Stimulated activated CD4-positive, alpha-beta T cell treated with anti-CD3 and anti-CD28 coated beads, Interleukin-2, amount 100 ng/mL, for 24 hours (primary cell): Measurements from ENCODE around the gene POU3F1.
A peak's percentile ranks its signal among the peaks of the same experiment; 100 is the strongest.

Experiments
- DNase-seq, 2 donors: peaks; one replicate each; pipeline ENCODE4 v3.0.0-alpha.2; 2020

The POU3F1 gene

GRCh38 chr1:38000529-38001455 lies 45.8 kb downstream of the POU3F1 start:
- DNase-seq, result no peak

- DNase-seq, result no peak
Measured at GRCh38 chr1:38000233-38000528, 46.4 kb downstream of the POU3F1 start.

- no peak for DNase-seq
Measured at GRCh38 chr1:37999430-38000232, 47.0 kb downstream of the POU3F1 start.

- no peak for DNase-seq
Measured at GRCh38 chr1:37998913-37999429, 47.6 kb downstream of the POU3F1 start.

- DNase-seq, result no peak
Measured at GRCh38 chr1:37998089-37998808, 48.3 kb downstream of the POU3F1 start.

GRCh38 chr1:37997256-37998088 lies 49.1 kb downstream of the POU3F1 start:
- no peak for DNase-seq

GRCh38 chr1:37995751-37996345 lies 50.7 kb downstream of the POU3F1 start:
- peak in 1 of 2 donors; percentile 54 for DNase-seq

- no peak for DNase-seq
Measured at GRCh38 chr1:37994886-37995566, 51.6 kb downstream of the POU3F1 start.
